GM18951 (cell line): ENCODE data around the gene TLE4.
"Not testable (repeated sequence)": the region's sequence is repeated elsewhere in the genome, so short reads cannot be mapped to it uniquely, and the experiment has no call there.

Source experiments
- POLR2A ChIP-seq: IDR thresholded peaks from 4 replicates; pipeline ENCODE4 v1.6.1; 2011; ENCODE audit warnings: mild to moderate bottlenecking; ENCODE audit not compliant: insufficient read length, insufficient read depth; ENCODE audit errors: extremely low read depth
- in situ Hi-C: fragments of 300-500 bp; cut with MboI; formaldehyde crosslinking; loops from one replicate; pipeline ENCODE4 v1.12.0; 2022; ENCODE audit warnings: low sequenced_read_pairs, mixed read lengths, inconsistent platforms; ENCODE audit not compliant: unreplicated experiment

Gene TLE4

GRCh38 chr9:79621916-79622575 lies 50.3 kb downstream of the TLE4 start:
- in situ Hi-C loops, result no loop called here
- no peak for TF ChIP-seq POLR2A

GRCh38 chr9:79623799-79624721 lies 52.3 kb downstream of the TLE4 start:
- no peak for TF ChIP-seq POLR2A
- in situ Hi-C loops, result no loop called here

- in situ Hi-C loops, result no loop called here
- no peak for TF ChIP-seq POLR2A
Observed at GRCh38 chr9:79629721-79630120, 58.0 kb downstream of the TLE4 start.

DNA sequence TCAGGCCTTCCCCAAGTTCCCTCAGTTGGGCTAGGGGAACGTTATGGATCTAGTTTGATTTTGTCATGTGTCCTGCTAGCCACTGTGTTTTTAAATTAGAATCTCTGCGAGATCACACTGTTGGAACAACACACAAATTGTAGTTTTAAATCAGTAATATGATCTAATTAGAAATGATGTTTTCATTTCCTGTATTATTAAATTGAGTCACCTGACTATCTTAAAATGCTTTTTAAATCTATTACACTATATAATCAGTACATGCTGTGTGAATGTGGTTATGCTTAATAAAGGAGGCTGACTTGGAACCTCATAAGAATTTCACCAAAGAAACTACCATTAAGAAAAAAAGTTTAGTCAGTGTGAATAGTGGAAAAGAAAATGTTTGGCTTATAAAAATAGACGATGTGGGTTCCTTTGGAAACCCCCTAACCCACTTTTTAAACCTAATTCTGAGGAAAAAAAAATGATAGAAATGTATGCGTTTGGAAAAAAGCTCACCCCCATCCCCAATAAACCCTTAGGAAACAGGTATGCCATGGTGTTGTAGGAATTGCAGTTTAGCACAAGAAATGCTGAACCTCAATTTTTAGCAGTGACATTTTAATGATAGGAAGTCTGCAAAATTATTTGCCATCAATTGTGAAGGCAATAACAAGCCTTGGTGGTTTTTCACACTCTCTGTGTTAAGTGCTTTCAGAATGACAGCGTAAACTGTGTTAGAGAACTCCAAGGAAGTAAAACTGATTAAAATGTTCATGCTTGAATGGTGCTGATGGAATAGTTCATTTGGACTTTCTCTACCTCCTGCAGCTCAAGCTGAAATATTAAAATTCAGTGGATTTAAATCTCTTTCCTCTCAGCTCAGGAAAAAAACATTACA lies 59.0 kb downstream of the TLE4 start:
- TF ChIP-seq POLR2A, result no peak
- in situ Hi-C loops, result no loop called here

GRCh38 chr9:79632060-79632459 lies 60.3 kb downstream of the TLE4 start:
- TF ChIP-seq POLR2A, result no peak
- in situ Hi-C loops, result no loop called here

DNA sequence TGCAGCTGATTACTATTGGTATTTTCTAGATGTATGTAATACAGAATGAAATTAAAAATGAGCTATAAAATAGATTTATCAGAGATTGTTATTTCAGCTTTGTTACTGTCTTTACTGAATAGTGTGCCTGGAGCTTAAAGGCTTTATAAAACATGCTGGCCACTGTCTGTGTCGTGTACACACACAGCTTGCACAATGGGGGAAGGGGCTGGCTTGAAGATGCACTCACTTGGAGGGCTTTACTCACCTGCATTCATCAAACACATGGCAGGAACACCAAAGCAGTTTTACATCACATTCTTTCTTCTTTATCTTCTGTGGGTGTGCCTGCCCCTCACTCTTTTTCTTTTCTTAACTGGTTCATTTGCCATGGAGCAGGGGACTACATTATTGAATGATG lies 60.9 kb downstream of the TLE4 start:
- in situ Hi-C loops, result no loop called here
- no peak for TF ChIP-seq POLR2A

GRCh38 chr9:79633558-79633957 lies 61.8 kb downstream of the TLE4 start:
- in situ Hi-C loops, result no loop called here
- TF ChIP-seq POLR2A, result no peak

DNA sequence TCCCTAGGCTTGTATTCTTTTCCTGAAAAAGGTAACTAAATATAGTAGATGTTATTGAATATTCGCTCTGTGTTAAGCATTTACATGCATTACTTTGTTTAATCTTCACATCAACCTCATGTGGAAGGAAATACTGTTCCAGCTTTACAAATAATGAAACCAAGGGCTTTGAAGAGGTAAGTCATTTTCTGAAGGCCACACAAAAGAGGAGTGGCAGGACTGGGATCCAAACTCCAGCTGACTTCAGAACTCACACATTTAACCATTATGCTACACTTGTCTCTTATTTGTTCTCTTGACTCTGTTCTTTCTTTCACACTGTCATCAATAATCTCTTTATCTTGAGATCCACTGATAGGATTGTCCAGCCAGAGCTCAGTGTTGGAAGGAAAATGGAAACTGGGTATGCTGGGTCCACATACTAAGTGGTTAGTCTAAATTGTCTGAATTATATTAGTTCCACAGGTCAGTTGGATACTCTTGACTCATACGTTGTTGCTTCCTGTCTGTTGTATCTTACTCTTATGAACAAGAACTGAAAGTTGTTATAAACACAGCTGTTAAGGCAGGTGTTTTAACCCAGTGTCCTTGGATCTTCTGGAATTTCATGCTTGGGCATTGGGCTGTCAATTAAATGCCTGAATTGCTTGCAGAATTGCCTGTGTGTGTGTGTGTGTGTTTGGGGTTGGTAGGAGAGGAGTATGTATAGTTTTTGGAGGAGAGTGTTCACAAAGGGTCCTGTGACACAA lies 65.6 kb downstream of the TLE4 start:
- in situ Hi-C loops, result no loop called here
- TF ChIP-seq POLR2A, result no peak

- in situ Hi-C loops, result no loop called here
- no peak for TF ChIP-seq POLR2A
Observed at GRCh38 chr9:79638806-79639205, 67.0 kb downstream of the TLE4 start.

GRCh38 chr9:79639354-79639753 lies 67.6 kb downstream of the TLE4 start:
- no peak for TF ChIP-seq POLR2A
- in situ Hi-C loops, result no loop called here

DNA sequence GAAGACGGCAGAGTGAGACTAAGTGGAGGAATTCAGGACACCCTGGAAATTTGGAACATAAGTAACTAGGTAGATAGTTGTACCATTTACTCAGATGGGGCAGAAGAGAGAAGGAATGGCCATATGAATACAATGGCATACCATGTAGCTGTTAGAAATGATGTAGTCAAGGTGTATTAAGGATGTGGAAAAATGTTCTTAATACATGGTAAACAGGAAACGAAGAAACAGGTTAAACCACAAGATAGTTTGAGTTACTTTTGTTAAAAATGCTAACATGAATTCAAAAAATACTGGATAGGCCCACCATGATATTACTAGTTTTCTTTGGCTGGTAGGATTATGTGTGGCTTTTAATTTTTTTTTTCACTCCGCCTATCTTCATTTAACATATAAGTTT lies 68.3 kb downstream of the TLE4 start:
- in situ Hi-C loops, result not testable (repeated sequence)

- no peak for TF ChIP-seq POLR2A
- in situ Hi-C loops, result no loop called here
Observed at GRCh38 chr9:79641070-79641469, 69.3 kb downstream of the TLE4 start.

DNA sequence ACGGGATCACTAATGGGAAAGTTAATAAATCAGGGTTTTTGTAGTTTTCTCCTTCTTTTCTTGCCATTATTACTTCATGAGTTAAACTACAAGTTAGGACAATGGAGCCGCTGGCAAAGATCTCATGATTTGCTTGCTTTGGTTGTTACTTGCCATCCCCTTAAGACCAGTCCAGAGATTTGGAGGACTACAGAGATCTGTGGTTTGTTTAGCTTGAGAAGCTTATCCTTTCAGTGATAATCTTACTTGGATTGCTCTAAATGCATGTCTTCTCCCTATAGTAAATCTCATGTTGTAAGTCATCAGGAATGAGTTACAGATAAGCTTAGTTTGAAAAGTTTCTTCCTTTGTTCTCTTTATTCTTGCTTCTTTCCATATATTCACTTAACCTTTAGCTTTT lies 70.9 kb downstream of the TLE4 start:
- in situ Hi-C loops, result no loop called here

More for the DNA sequence above, 70.9 kb downstream of the TLE4 start:
- no peak for TF ChIP-seq POLR2A
